ENCODE results near the gene ZNF714.

Gene ZNF714

GRCh38 chr19:21143854-21144253 lies 61.9 kb downstream of the ZNF714 start:
- H2BK12ac ChIP-seq (ENCODE audit: low read length in 2 of 2) = no peak overlapping the region
- no peak overlapping the region for H3K4me2 ChIP-seq (ENCODE audit: low read length, poor library complexity, severe bottlenecking)
- no peak overlapping the region for H2AFZ ChIP-seq (ENCODE audit: low read depth, low read length)
- H3K4me3 ChIP-seq (ENCODE audit: insufficient read depth in 1 of 2, low read depth in 1 of 2, low read length in 2 of 2) = no peak overlapping the region
- H3K4me1 ChIP-seq (ENCODE audit: control insufficient read depth, insufficient read depth, low read depth, low read length) = peaks cover 1% of the 10 kb centered on the region
- H2AK5ac ChIP-seq (ENCODE audit: low read length, severe bottlenecking) = no peak overlapping the region
- H4K8ac ChIP-seq (ENCODE audit: low read length) = no peak overlapping the region
- no peak overlapping the region for H3K23ac ChIP-seq (ENCODE audit: low read length in 2 of 2)
- peaks cover 27% of the 10 kb centered on the region for H3K9me3 ChIP-seq (ENCODE audit: control insufficient read depth, low read length)
- H3K14ac ChIP-seq (ENCODE audit: low read length in 2 of 2) = no peak overlapping the region
- H2BK120ac ChIP-seq (ENCODE audit: low read depth, low read length) = no peak overlapping the region
- no peaks in the 10 kb centered on the region for H3K27me3 ChIP-seq (ENCODE audit: control insufficient read depth in 1 of 2, insufficient read depth in 1 of 2, low read length in 2 of 2)
- peak overlapping the region; percentile 40 for H2BK5ac ChIP-seq (ENCODE audit: low read depth, low read length, poor library complexity, severe bottlenecking)
- H3K4ac ChIP-seq (ENCODE audit: low read depth in 1 of 2, low read length in 2 of 2) = no peak overlapping the region
- no peak overlapping the region for H4K91ac ChIP-seq (ENCODE audit: low read length)
- H3K27ac ChIP-seq (ENCODE audit: low read length, poor library complexity, severe bottlenecking) = no peak overlapping the region
- no peak overlapping the region for H2BK15ac ChIP-seq (ENCODE audit: low read depth, poor library complexity, severe bottlenecking)
- no peak overlapping the region for H3K18ac ChIP-seq (ENCODE audit: low read depth in 1 of 2, low read length in 2 of 2)
- H3K79me1 ChIP-seq (replicated peaks; ENCODE audit: low read length, poor library complexity, severe bottlenecking) = peaks cover 14% of the 10 kb centered on the region
- peak; percentile 3 for DNase-seq
- no peak overlapping the region for H3K9ac ChIP-seq (ENCODE audit: low read length)
- 100% methylated on average over 1 of the region's 1 CpG for WGBS
- H3K36me3 ChIP-seq (ENCODE audit: control insufficient read depth in 1 of 2, insufficient read depth in 2 of 2, low read depth in 1 of 2, low read length in 2 of 2) = peaks cover 15 to 52% of the 10 kb centered on the region in 2 experiments

GRCh38 chr19:21147540-21147939 lies 65.5 kb downstream of the ZNF714 start:
- Histone ChIP-seq H2BK5ac (ENCODE audit: low read depth, low read length, poor library complexity, severe bottlenecking) (no peak overlapping the region), H3K27me3 (ENCODE audit: control insufficient read depth in 1 of 2, insufficient read depth in 1 of 2, low read length in 2 of 2) (no peaks in the 10 kb centered on the region), H3K23ac (ENCODE audit: low read length in 2 of 2) (no peak overlapping the region), H4K91ac (ENCODE audit: low read length) (no peak overlapping the region), H2BK12ac (ENCODE audit: low read length in 2 of 2) (no peak overlapping the region), H2AFZ (ENCODE audit: low read depth, low read length) (no peak overlapping the region), H3K4me1 (ENCODE audit: control insufficient read depth, insufficient read depth, low read depth, low read length) (peaks cover 1% of the 10 kb centered on the region), H2BK15ac (ENCODE audit: low read depth, poor library complexity, severe bottlenecking) (no peak overlapping the region), H3K4me3 (ENCODE audit: insufficient read depth in 1 of 2, low read depth in 1 of 2, low read length in 2 of 2) (no peak overlapping the region), H3K79me1 (replicated peaks; ENCODE audit: low read length, poor library complexity, severe bottlenecking) (peaks cover 28% of the 10 kb centered on the region), H3K18ac (ENCODE audit: low read depth in 1 of 2, low read length in 2 of 2) (no peak overlapping the region), H2BK120ac (ENCODE audit: low read depth, low read length) (no peak overlapping the region), H3K9ac (ENCODE audit: low read length) (no peak overlapping the region), H3K4me2 (ENCODE audit: low read length, poor library complexity, severe bottlenecking) (no peak overlapping the region), H2AK5ac (ENCODE audit: low read length, severe bottlenecking) (no peak overlapping the region), H4K8ac (ENCODE audit: low read length) (no peak overlapping the region), H3K9me3 (ENCODE audit: control insufficient read depth, low read length) (peaks cover 51% of the 10 kb centered on the region), H3K14ac (ENCODE audit: low read length in 2 of 2) (no peak overlapping the region), H3K36me3 (ENCODE audit: control insufficient read depth in 1 of 2, insufficient read depth in 2 of 2, low read depth in 1 of 2, low read length in 2 of 2) (peaks cover 32 to 89% of the 10 kb centered on the region in 2 experiments), H3K27ac (ENCODE audit: low read length, poor library complexity, severe bottlenecking) (no peak overlapping the region), H3K4ac (ENCODE audit: low read depth in 1 of 2, low read length in 2 of 2) (no peak overlapping the region)
- no peak for DNase-seq
- 100% methylated on average over 1 of the region's 1 CpG for WGBS

GRCh38 chr19:21148681-21149080 lies 66.7 kb downstream of the ZNF714 start:
- Histone ChIP-seq H2AK5ac (ENCODE audit: low read length, severe bottlenecking) (no peak overlapping the region), H3K27me3 (ENCODE audit: control insufficient read depth in 1 of 2, insufficient read depth in 1 of 2, low read length in 2 of 2) (no peaks in the 10 kb centered on the region), H4K91ac (ENCODE audit: low read length) (no peak overlapping the region), H4K8ac (ENCODE audit: low read length) (no peak overlapping the region), H3K9ac (ENCODE audit: low read length) (no peak overlapping the region), H2BK12ac (ENCODE audit: low read length in 2 of 2) (no peak overlapping the region), H3K18ac (ENCODE audit: low read depth in 1 of 2, low read length in 2 of 2) (no peak overlapping the region), H3K27ac (ENCODE audit: low read length, poor library complexity, severe bottlenecking) (no peak overlapping the region), H3K4ac (ENCODE audit: low read depth in 1 of 2, low read length in 2 of 2) (no peak overlapping the region), H3K9me3 (ENCODE audit: control insufficient read depth, low read length) (peaks cover 51% of the 10 kb centered on the region), H3K14ac (ENCODE audit: low read length in 2 of 2) (no peak overlapping the region), H3K4me3 (ENCODE audit: insufficient read depth in 1 of 2, low read depth in 1 of 2, low read length in 2 of 2) (no peak overlapping the region), H3K4me1 (ENCODE audit: control insufficient read depth, insufficient read depth, low read depth, low read length) (no peaks in the 10 kb centered on the region), H3K4me2 (ENCODE audit: low read length, poor library complexity, severe bottlenecking) (no peak overlapping the region), H3K36me3 (ENCODE audit: control insufficient read depth in 1 of 2, insufficient read depth in 2 of 2, low read depth in 1 of 2, low read length in 2 of 2) (peaks cover 32 to 96% of the 10 kb centered on the region in 2 experiments), H2BK15ac (ENCODE audit: low read depth, poor library complexity, severe bottlenecking) (no peak overlapping the region), H3K23ac (ENCODE audit: low read length in 2 of 2) (no peak overlapping the region), H3K79me1 (replicated peaks; ENCODE audit: low read length, poor library complexity, severe bottlenecking) (peaks cover 25% of the 10 kb centered on the region), H2AFZ (ENCODE audit: low read depth, low read length) (no peak overlapping the region), H2BK5ac (ENCODE audit: low read depth, low read length, poor library complexity, severe bottlenecking) (no peak overlapping the region), H2BK120ac (ENCODE audit: low read depth, low read length) (no peak overlapping the region)
- DNase-seq = no peak

- no peak overlapping the region for H3K23ac ChIP-seq (ENCODE audit: low read length in 2 of 2)
- peaks cover 51% of the 10 kb centered on the region for H3K9me3 ChIP-seq (ENCODE audit: control insufficient read depth, low read length)
- H3K18ac ChIP-seq (ENCODE audit: low read depth in 1 of 2, low read length in 2 of 2) = no peak overlapping the region
- no peak overlapping the region for H2AK5ac ChIP-seq (ENCODE audit: low read length, severe bottlenecking)
- H3K14ac ChIP-seq (ENCODE audit: low read length in 2 of 2) = no peak overlapping the region
- H4K8ac ChIP-seq (ENCODE audit: low read length) = no peak overlapping the region
- H3K4me2 ChIP-seq (ENCODE audit: low read length, poor library complexity, severe bottlenecking) = no peak overlapping the region
- H4K91ac ChIP-seq (ENCODE audit: low read length) = no peak overlapping the region
- no peak overlapping the region for H3K27ac ChIP-seq (ENCODE audit: low read length, poor library complexity, severe bottlenecking)
- no peaks in the 10 kb centered on the region for H3K4me1 ChIP-seq (ENCODE audit: control insufficient read depth, insufficient read depth, low read depth, low read length)
- H3K27me3 ChIP-seq (ENCODE audit: control insufficient read depth in 1 of 2, insufficient read depth in 1 of 2, low read length in 2 of 2) = no peaks in the 10 kb centered on the region
- no peak overlapping the region for H2AFZ ChIP-seq (ENCODE audit: low read depth, low read length)
- no peak for DNase-seq
- peaks cover 22% of the 10 kb centered on the region for H3K79me1 ChIP-seq (replicated peaks; ENCODE audit: low read length, poor library complexity, severe bottlenecking)
- 95% methylated on average over 6 of the region's 6 CpGs for WGBS
- no peak overlapping the region for H2BK15ac ChIP-seq (ENCODE audit: low read depth, poor library complexity, severe bottlenecking)
- H2BK5ac ChIP-seq (ENCODE audit: low read depth, low read length, poor library complexity, severe bottlenecking) = no peak overlapping the region
- peak overlapping the region in 1 of 2 experiments; percentile 27 for H3K4me3 ChIP-seq (ENCODE audit: insufficient read depth in 1 of 2, low read depth in 1 of 2, low read length in 2 of 2)
- H3K9ac ChIP-seq (ENCODE audit: low read length) = no peak overlapping the region
- H2BK120ac ChIP-seq (ENCODE audit: low read depth, low read length) = no peak overlapping the region
- H3K36me3 ChIP-seq (ENCODE audit: control insufficient read depth in 1 of 2, insufficient read depth in 2 of 2, low read depth in 1 of 2, low read length in 2 of 2) = peaks cover 30 to 85% of the 10 kb centered on the region in 2 experiments
- H3K4ac ChIP-seq (ENCODE audit: low read depth in 1 of 2, low read length in 2 of 2) = no peak overlapping the region
- H2BK12ac ChIP-seq (ENCODE audit: low read length in 2 of 2) = no peak overlapping the region
Measured at GRCh38 chr19:21149877-21150276, 67.9 kb downstream of the ZNF714 start.

All from mesenchymal stem cell (in vitro differentiated cells and primary cell).